GM19023 (cell line): ENCODE data around the gene CDC42EP2.
A peak's percentile ranks its signal among the peaks of the same experiment; 100 is the strongest.

Experiments
- ATAC-seq: cut with Tn5 transposase; IDR thresholded peaks from one replicate; pipeline ENCODE4 v1.9.1; 2021; ENCODE audit warnings: mild to moderate bottlenecking, moderate library complexity; ENCODE audit not compliant: unreplicated experiment

CDC42EP2 gene

DNA sequence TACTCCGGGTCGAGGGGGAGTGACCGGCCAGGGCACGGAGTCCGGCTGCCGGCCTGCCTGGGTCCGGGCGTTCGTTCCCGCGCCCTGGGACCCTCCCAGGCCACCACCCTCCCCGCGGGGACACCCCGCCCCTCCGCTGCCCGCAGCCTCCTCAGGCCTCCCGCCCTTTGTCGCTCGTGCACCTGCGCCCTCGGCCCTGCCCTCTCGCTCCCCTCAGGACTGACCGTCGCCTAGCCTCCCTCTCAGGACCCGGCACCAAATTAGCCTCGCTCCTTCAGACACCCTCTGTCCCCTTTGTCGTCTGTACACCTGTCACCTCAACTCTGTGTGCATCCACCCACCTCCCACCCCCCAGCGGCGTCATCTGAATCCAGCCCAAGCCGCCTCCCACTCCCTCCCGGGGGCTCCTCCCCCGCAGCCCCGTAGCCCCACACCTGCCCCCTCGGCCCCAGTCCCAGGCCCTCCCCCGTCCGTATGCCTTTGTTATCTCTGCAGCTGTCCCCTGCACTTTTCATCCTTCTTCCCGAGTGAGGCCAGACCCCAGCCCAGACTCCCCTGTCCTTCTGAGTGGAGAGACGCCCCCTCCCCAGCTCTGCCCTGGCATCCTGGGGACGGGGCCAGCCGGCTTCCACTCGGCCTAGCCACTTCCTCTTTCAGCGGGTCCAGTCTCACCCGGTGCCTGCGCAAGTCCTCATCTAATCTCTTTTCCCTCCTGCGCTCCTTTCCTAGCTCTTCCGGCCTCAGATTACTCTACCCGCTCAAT is 40.5 kb downstream of the CDC42EP2 start:
- peak; percentile 34 for ATAC-seq

DNA sequence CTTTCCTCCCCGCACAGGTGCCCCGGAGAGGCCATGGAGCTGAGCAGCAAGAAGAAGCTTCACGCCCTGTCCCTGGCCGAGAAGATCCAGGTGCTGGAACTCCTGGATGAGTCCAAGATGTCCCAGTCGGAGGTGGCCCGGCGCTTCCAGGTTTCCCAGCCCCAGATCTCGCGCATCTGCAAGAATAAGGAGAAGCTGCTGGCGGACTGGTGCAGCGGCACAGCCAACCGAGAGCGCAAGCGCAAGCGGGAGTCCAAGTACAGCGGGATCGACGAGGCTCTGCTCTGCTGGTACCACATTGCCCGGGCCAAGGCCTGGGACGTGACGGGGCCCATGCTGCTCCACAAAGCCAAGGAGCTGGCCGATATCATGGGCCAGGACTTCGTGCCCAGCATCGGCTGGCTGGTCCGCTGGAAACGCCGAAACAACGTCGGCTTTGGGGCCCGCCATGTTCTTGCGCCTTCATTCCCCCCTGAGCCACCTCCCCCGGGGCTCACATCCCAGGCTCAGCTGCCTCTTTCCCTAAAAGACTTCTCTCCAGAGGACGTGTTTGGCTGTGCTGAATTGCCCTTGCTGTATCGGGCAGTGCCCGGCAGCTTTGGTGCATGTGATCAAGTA is 41.2 kb downstream of the CDC42EP2 start:
- ATAC-seq, result no peak

GRCh38 chr11:65356394-65356972 is 41.8 kb downstream of the CDC42EP2 start:
- no peak for ATAC-seq

DNA sequence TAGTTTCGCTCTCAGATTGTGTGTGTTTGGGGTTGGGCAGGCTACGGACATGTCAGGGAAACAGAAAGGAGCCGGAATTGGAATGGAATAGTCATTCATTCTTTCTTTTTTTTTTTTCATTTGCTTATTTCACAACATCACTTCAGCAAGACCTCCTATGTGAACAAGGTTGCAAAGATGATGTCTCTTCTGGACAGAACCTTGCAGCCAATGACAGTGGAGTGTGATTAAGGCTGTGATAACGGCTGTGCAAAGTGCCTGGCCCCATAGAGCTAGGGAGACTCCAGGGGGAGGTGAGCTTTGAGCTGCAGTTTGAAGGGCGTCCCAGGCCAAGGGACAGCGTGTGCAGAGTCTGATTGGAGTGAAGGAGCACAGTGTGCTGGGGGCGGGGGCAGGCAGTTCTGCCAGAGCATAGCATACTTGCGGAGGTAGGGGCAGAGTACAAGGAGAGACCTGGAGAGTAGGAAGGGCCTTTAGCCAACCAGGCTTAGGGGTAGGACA is 43.2 kb downstream of the CDC42EP2 start:
- ATAC-seq, result no peak

- ATAC-seq, result no peak
These were observed 47.8 kb downstream of the CDC42EP2 start for GRCh38 chr11:65362320-65362931.

DNA sequence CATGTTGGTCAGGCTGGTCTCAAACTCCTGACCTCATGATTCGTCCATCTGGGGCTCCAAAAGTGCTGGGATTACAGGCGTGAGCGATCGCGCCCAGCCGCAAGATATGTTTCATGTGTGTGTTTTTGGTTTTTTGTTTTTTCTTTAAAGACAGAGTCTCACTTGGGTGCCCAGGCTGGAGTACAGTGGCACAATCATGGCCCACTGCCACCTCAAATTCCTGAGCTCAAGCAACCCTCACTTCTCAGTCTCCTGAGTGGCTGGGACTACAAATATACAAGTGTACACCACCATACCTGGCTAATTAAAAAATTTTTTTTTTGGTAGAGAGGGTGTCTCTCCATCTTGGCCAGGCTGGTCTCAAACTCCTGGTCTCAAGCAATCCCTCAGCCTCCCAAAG is 48.3 kb downstream of the CDC42EP2 start:
- ATAC-seq, result no peak

- no peak for ATAC-seq
These were observed 49.1 kb downstream of the CDC42EP2 start for GRCh38 chr11:65363770-65364169.

DNA sequence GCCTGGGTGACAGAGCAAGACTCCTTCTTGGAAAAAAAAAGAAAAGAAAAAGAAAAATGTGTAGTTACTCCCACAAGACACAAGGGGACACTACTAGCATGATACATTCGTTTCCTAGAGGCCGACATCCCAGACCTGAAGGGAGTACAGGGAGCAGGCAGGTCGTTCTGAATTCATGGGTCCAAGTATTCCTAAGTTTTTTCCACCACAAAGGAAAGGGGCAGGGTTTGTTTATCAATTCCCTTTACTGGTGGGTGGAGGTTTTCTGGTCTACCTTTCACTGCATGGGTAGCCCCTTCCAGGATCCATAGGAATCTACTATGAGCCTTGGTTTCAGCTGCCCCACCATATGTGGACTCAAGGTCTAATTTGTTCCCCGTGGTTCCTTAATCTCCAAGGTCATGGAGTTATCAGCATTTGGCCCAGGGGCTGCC is 51.7 kb downstream of the CDC42EP2 start:
- no peak for ATAC-seq

- no peak for ATAC-seq
These were observed 56.0 kb downstream of the CDC42EP2 start for GRCh38 chr11:65370659-65371049.
